Fibroblast of lung (primary cell): ENCODE measurements around the gene POR. TPM values are rescaled to one million over a fixed set of nuclear protein-coding genes. Genes with fewer than 3 reads are reported as not detected.

ENCODE experiments used
- DNase-seq, 2 donors: peaks; one replicate each; pipeline versions ENCODE4 v3.0.0 to v3.0.0-alpha.2; 2010; ENCODE audit warnings: low read depth in 2 of 2
- H2AFZ ChIP-seq: 2 replicates; pipeline ENCODE4 v1.5.1; 2012; ENCODE audit warnings: low read length, control low read depth, inconsistent platforms
- H3K27ac ChIP-seq: 2 replicates; pipeline ENCODE4 v1.5.1; 2011; ENCODE audit warnings: low read length, control low read depth; ENCODE audit not compliant: insufficient read depth
- H3K27me3 ChIP-seq: 2 replicates; pipeline ENCODE4 v1.5.1; 2011; ENCODE audit warnings: mild to moderate bottlenecking, low read length; ENCODE audit not compliant: control insufficient read depth, insufficient read depth
- H3K36me3 ChIP-seq: 2 replicates; pipeline ENCODE4 v1.5.1; 2011; ENCODE audit warnings: low read length; ENCODE audit not compliant: control insufficient read depth, insufficient read depth
- H3K4me1 ChIP-seq: 2 replicates; pipeline ENCODE4 v1.5.1; 2011; ENCODE audit warnings: low read length; ENCODE audit not compliant: control insufficient read depth, insufficient read depth; ENCODE audit errors: extremely low read depth
- H3K4me2 ChIP-seq: 2 replicates; pipeline ENCODE4 v1.5.1; 2011; ENCODE audit warnings: low read length, control low read depth; ENCODE audit not compliant: insufficient read depth; ENCODE audit errors: extremely low read depth
- H3K4me3 ChIP-seq, 4 experiments: fragments of 200-600 bp in 1 of 4; sonication (generic) in 1 of 4; replicated peaks in 1 of 4; 2 replicates each; pipeline ENCODE4 v1.5.1; 2011 to 2016; ENCODE audit warnings: low read length in 4 of 4, low read depth in 3 of 4, mild to moderate bottlenecking in 3 of 4, control low read depth in 2 of 4, inconsistent platforms in 1 of 4, mixed read lengths in 1 of 4; ENCODE audit not compliant: insufficient read depth in 1 of 4; ENCODE audit errors: control extremely low read depth in 1 of 4
- H3K79me2 ChIP-seq: 2 replicates; pipeline ENCODE4 v1.5.1; 2012; ENCODE audit warnings: mild to moderate bottlenecking, low read length, inconsistent platforms; ENCODE audit not compliant: control insufficient read depth, insufficient read depth
- H3K9ac ChIP-seq: 2 replicates; pipeline ENCODE4 v1.5.1; 2011; ENCODE audit warnings: mild to moderate bottlenecking, low read length, control low read depth; ENCODE audit not compliant: insufficient read depth
- H3K9me3 ChIP-seq: 2 replicates; pipeline ENCODE4 v1.5.1; 2012; ENCODE audit warnings: low read depth, low read length; ENCODE audit not compliant: control insufficient read depth, insufficient read depth
- H4K20me1 ChIP-seq: 2 replicates; pipeline ENCODE4 v1.5.1; 2011; ENCODE audit warnings: low read length; ENCODE audit not compliant: control insufficient read depth, insufficient read depth; ENCODE audit errors: extremely low read depth
- EZH2 ChIP-seq: IDR thresholded peaks from 2 replicates; pipeline ENCODE4 v1.5.1; 2012; ENCODE audit warnings: low read length, control low read depth, mild to moderate bottlenecking; ENCODE audit errors: missing control alignments
- polyA minus RNA-seq: library from RNA; depleted of rRNA, polyadenylated mRNA; stranded (reverse); fragments of >200 nt; gene quantifications from 2 replicates; pipeline ENCODE4 v1.2.3, GENCODE V29; 2011; ENCODE audit warnings: low replicate concordance
- polyA plus RNA-seq, 2 donors: library from polyadenylated mRNA; depleted of rRNA in 1 of 2; stranded (reverse) in 1 of 2; unstranded in 1 of 2; fragments of >200 nt; gene quantifications; 2 replicates each; pipeline ENCODE4 v1.2.1, GENCODE V29; 2011 to 2012; ENCODE audit warnings: missing spikeins in 1 of 2
- total RNA-seq: library from RNA; depleted of rRNA; stranded (reverse); fragments of >200 nt; gene quantifications from 2 replicates; pipeline ENCODE4 v1.2.1, GENCODE V29; 2014
- TF ChIP-seq, protein P1 (sequence below), 2 donors: IDR thresholded peaks in 1 of 2; conservative IDR thresholded peaks in 1 of 2; 1 replicate in 1 of 2; 2 replicates in 1 of 2; pipeline ENCODE4 v1.5.1; 2011 to 2012; ENCODE audit warnings: low read length in 2 of 2, control low read depth in 1 of 2, inconsistent platforms in 1 of 2, low read depth in 1 of 2, mild to moderate bottlenecking in 1 of 2

The POR gene
- total RNA-seq (105 and 207 TPM in 2 replicates), polyA plus RNA-seq (34.9 and 36.2 TPM in 2 replicates), polyA minus RNA-seq (112 and 142 TPM in 2 replicates)
- 50.2 and 56.1 TPM in 2 replicates for polyA plus RNA-seq (2012)

DNA sequence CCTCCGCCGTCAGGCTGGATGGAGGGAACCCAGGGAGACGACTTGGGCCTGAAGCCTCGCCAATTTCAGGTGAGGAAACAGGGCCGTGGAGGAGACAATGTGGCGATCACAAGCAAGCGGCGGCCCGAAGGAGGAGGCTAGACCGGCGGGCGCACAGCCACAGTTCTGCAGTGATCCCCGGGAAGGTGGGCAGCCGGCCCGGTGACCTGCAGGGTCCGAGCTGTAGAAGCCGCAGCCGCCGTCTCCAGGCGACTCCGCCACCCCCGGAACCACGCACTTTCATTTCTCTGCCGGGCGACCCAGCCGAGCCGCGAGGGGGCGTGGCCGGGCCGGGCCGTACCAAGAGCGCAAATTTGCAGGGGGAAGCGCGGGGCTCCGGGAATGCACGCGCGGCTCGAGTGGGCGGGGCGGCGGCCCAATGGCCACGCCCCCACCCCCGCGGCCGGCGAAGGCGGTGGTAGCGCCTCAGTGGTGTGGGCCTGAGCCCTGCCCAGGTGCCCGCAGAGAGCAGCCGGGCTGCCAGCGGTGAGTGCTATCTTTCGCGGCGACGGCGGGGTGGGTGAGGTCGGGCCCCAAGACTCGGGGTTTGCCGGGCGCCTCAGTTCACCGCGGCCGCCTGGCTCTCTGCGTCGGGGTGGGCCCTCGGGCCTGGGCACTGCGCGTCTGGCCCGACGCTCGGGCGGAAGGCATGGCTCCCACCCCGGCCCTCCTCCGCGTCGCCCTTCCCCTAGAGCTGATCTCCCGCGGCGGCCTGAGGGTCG, at the start of gene POR:
Gene POR (plus strand): TSS at position 501 of the 761 bp plus-strand sequence. CDS start 38,847 bp downstream, outside the sequence.
- peak within 1 kb of the TSS; percentile 75 to 98 (median 84) for H3K4me3 ChIP-seq
- H3K27ac ChIP-seq, result peak within 1 kb of the TSS; percentile 79
- DNase-seq, result peak; percentile 91 to 92
- peak within 1 kb of the TSS; percentile 93 for H2AFZ ChIP-seq
- peak within 1 kb of the TSS; percentile 87 for H3K9ac ChIP-seq
- peaks cover 26% of the 10 kb centered on the region for H3K79me2 ChIP-seq
- no peaks in the 10 kb centered on the region for H3K36me3 ChIP-seq
- peaks cover 3% of the 10 kb centered on the region for H3K4me1 ChIP-seq
- peak within 1 kb of the TSS; percentile 91 for H3K4me2 ChIP-seq
- no peaks in the 10 kb centered on the region for H3K9me3 ChIP-seq
- H3K27me3 ChIP-seq, result no peaks in the 10 kb centered on the region
- TF ChIP-seq, protein P1, sequence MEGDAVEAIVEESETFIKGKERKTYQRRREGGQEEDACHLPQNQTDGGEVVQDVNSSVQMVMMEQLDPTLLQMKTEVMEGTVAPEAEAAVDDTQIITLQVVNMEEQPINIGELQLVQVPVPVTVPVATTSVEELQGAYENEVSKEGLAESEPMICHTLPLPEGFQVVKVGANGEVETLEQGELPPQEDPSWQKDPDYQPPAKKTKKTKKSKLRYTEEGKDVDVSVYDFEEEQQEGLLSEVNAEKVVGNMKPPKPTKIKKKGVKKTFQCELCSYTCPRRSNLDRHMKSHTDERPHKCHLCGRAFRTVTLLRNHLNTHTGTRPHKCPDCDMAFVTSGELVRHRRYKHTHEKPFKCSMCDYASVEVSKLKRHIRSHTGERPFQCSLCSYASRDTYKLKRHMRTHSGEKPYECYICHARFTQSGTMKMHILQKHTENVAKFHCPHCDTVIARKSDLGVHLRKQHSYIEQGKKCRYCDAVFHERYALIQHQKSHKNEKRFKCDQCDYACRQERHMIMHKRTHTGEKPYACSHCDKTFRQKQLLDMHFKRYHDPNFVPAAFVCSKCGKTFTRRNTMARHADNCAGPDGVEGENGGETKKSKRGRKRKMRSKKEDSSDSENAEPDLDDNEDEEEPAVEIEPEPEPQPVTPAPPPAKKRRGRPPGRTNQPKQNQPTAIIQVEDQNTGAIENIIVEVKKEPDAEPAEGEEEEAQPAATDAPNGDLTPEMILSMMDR (conservative IDR thresholded peaks at IDR 0.05 in 1 of 2, IDR thresholded peaks at IDR 0.05 in 1 of 2; ENCODE audit: low read depth in 1 of 2, low read length in 2 of 2), result no peak
- no peak for TF ChIP-seq EZH2
- no peaks in the 10 kb centered on the region for H4K20me1 ChIP-seq

DNA sequence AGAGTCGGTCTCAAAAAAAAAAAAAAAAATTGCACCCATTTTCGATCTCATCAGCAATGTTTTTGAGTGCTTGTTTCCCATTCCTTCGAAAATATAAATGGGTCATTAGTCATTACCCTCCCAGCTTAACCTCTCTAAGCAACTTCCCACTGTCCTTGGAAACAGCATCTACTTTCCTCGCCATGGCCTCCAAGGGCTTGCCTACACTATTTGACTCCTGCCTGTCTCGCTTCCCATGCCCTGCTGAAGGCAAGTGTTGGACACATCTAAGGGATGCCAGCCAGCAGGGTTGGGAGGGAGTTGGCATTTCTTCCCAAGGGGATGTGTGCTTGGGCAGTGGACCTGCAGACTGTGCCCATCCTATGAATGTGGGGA, 48.9 kb upstream of the POR start:
- Histone ChIP-seq H3K9ac (no peak overlapping the region), H3K36me3 (no peaks in the 10 kb centered on the region), H3K27me3 (no peaks in the 10 kb centered on the region), H3K79me2 (no peaks in the 10 kb centered on the region), H3K4me1 (peaks cover 5% of the 10 kb centered on the region), H2AFZ (peak overlapping the region; percentile 34), H4K20me1 (no peaks in the 10 kb centered on the region), H3K27ac (no peak overlapping the region), H3K4me2 (peak overlapping the region; percentile 38), H3K9me3 (no peaks in the 10 kb centered on the region), H3K4me3 (no peak overlapping the region)
- DNase-seq, result peak in 1 of 2 donors; percentile 26
- no peak for TF ChIP-seq EZH2
- TF ChIP-seq, protein P1 (conservative IDR thresholded peaks at IDR 0.05 in 1 of 2, IDR thresholded peaks at IDR 0.05 in 1 of 2; ENCODE audit: low read depth in 1 of 2, low read length in 2 of 2), result no peak

DNA sequence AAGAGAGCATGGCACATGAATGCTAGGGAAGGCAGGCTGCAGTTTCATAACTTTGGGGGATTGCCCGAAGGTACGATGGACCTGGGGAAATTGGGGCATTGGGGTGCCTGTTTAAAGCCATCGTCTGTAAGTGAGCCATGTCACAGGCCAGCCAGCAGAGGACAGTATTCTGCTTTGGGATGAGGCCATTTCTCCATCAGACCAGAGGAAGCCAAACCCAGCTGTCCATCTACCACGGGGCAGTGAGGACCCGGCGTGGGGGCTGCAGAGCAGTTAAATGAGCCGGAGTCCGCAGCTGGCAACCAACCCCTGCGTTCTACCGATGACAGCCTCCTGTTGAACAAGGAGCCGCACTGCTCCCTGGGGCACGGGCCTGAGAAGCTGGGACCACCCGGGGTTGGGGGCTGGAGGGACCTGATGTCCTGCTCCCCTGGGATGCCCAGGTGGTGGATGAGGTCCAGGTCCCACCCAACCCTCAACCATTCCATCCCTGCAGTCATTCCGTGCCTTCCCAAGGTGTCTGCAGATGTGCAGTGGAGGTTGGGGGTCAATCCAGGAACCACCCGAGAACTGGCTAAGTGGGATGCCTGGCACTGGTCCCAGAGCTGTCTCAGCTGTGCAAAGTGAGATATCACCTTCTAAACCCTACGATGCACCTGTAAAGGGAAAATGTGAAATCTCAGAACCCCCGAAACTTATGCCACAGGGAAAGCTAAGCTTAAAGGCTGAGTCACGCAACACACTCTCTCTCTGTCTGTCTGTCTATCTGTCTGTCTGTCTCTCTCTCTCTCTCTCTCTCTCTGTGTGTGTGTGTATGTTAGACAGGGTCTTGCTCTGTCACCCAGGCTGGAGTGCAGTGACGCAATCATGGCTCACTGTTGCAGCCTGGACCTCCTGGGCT, 48.2 kb upstream of the POR start:
- Histone ChIP-seq H3K4me3 (no peak overlapping the region), H3K27me3 (no peaks in the 10 kb centered on the region), H3K4me2 (no peak overlapping the region), H3K4me1 (peaks cover 3% of the 10 kb centered on the region), H3K79me2 (no peaks in the 10 kb centered on the region), H4K20me1 (no peaks in the 10 kb centered on the region), H3K9me3 (no peaks in the 10 kb centered on the region), H3K27ac (no peak overlapping the region), H3K9ac (no peak overlapping the region), H2AFZ (no peak overlapping the region), H3K36me3 (no peaks in the 10 kb centered on the region)
- DNase-seq, result peak; percentile 50 to 77
- TF ChIP-seq, protein P1 (conservative IDR thresholded peaks at IDR 0.05 in 1 of 2, IDR thresholded peaks at IDR 0.05 in 1 of 2; ENCODE audit: low read depth in 1 of 2, low read length in 2 of 2), result peak; percentile 97 to 98
- TF ChIP-seq EZH2, result no peak
